Colon (tissue), 2 donors: ENCODE measurements around the gene FANCC.

Source experiments
- FAIRE-seq: peaks from 2 replicates; lab custom pipeline; 2012; peaks lifted over from hg19 to GRCh38; lab: Jason Lieb, UNC
- donor health status: control.
- donor health status: control.

Gene FANCC

GRCh38 chr9:95189251-95190098 lies 128.0 kb downstream of the FANCC start:
- FAIRE-seq = no peak

- FAIRE-seq = no peak
Observed at GRCh38 chr9:95188459-95188858, 129.1 kb downstream of the FANCC start.

- no peak for FAIRE-seq
Observed at GRCh38 chr9:95185956-95186355, 131.6 kb downstream of the FANCC start.

GRCh38 chr9:95182854-95183563 lies 134.5 kb downstream of the FANCC start:
- FAIRE-seq = no peak

GRCh38 chr9:95181835-95182234 lies 135.7 kb downstream of the FANCC start:
- FAIRE-seq = no peak

GRCh38 chr9:95181226-95181818 lies 136.2 kb downstream of the FANCC start:
- FAIRE-seq = no peak

- FAIRE-seq = no peak
Observed at GRCh38 chr9:95177617-95178016, 139.9 kb downstream of the FANCC start.

- FAIRE-seq = no peak
Observed at GRCh38 chr9:95176755-95177319, 140.7 kb downstream of the FANCC start.

GRCh38 chr9:95175523-95175922 lies 142.0 kb downstream of the FANCC start:
- FAIRE-seq = no peak

GRCh38 chr9:95174038-95174437 lies 143.5 kb downstream of the FANCC start:
- FAIRE-seq = no peak

GRCh38 chr9:95171596-95171995 lies 145.9 kb downstream of the FANCC start:
- FAIRE-seq = peak; percentile 28

- no peak for FAIRE-seq
Observed at GRCh38 chr9:95171001-95171400, 146.5 kb downstream of the FANCC start.

- FAIRE-seq = no peak
Observed at GRCh38 chr9:95167998-95168397, 149.5 kb downstream of the FANCC start.

- no peak for FAIRE-seq
Observed at GRCh38 chr9:95165004-95165403, 152.5 kb downstream of the FANCC start.

- FAIRE-seq = no peak
Observed at GRCh38 chr9:95157481-95158151, 159.9 kb downstream of the FANCC start.

GRCh38 chr9:95156074-95156473 lies 161.4 kb downstream of the FANCC start:
- no peak for FAIRE-seq

GRCh38 chr9:95155220-95155619 lies 162.3 kb downstream of the FANCC start:
- FAIRE-seq = no peak

GRCh38 chr9:95150903-95151302 lies 166.6 kb downstream of the FANCC start:
- FAIRE-seq = no peak

- no peak for FAIRE-seq
Observed at GRCh38 chr9:95148208-95148520, 169.3 kb downstream of the FANCC start.

GRCh38 chr9:95147452-95148207 lies 169.9 kb downstream of the FANCC start:
- no peak for FAIRE-seq
